PC-3 (cell line): ENCODE results near the gene CYP27A1. TPM values are rescaled to one million over a fixed set of nuclear protein-coding genes. Genes with fewer than 3 reads are reported as not detected.

Source experiments
- ATAC-seq: fragments of 200-7000 bp; cut with Tn5 transposase; 2 replicates; pipeline ENCODE4 v1.9.1; 2020; ENCODE audit warnings: mild to moderate bottlenecking, moderate library complexity
- BruUV-seq: library from RNA; stranded (reverse); fragments of 400-500 nt; replicated peaks from 2 replicates; lab custom pipeline; 2021; lab: Mats Ljungman, UMichigan
- CTCF ChIA-PET: fragments of 300-600 bp; sonication (Branson Sonifier 250); formaldehyde crosslinking; loops from one replicate; lab custom pipeline; 2022; ENCODE audit warnings: antibody characterized with exemption; lab: Charles Lee
- POLR2A ChIA-PET: fragments of 300-600 bp; sonication (Branson Sonifier 250); formaldehyde crosslinking; loops from one replicate; lab custom pipeline; 2022; ENCODE audit warnings: antibody characterized with exemption; ENCODE audit not compliant: unreplicated experiment; lab: Charles Lee
- DNase-seq: peaks from one replicate; pipeline ENCODE4 v3.0.0-alpha.2; 2015
- H2AFZ ChIP-seq: fragments of 300-600 bp; sonication (generic); 2 replicates; pipeline ENCODE4 v1.6.0; 2016; ENCODE audit warnings: antibody characterized with exemption, low read length
- H3F3A ChIP-seq: fragments of 300-600 bp; sonication (generic); one replicate; pipeline ENCODE4 v1.6.0; 2017; ENCODE audit warnings: antibody characterized with exemption, low read length, control low read depth, mild to moderate bottlenecking; ENCODE audit not compliant: unreplicated experiment
- H3K27ac ChIP-seq: fragments of 300-600 bp; sonication (generic); 2 replicates; pipeline ENCODE4 v1.5.1; 2016; ENCODE audit warnings: mild to moderate bottlenecking, low read length
- H3K27me3 ChIP-seq: fragments of 300-600 bp; sonication (generic); 2 replicates; pipeline ENCODE4 v1.6.1; 2016; ENCODE audit warnings: low read length, mixed read lengths
- H3K36me3 ChIP-seq: fragments of 300-600 bp; sonication (generic); 2 replicates; pipeline ENCODE4 v1.6.1; 2016; ENCODE audit warnings: low read depth, mixed run types, low read length, mixed read lengths
- H3K4me1 ChIP-seq: fragments of 300-600 bp; sonication (generic); 2 replicates; pipeline ENCODE4 v1.5.1; 2016; ENCODE audit warnings: low read length; ENCODE audit not compliant: insufficient read depth
- H3K4me2 ChIP-seq: fragments of 300-600 bp; sonication (generic); 2 replicates; pipeline ENCODE4 v1.6.0; 2016; ENCODE audit warnings: low read length
- H3K4me3 ChIP-seq: fragments of 300-600 bp; sonication (generic); 2 replicates; pipeline ENCODE4 v1.5.1; 2016; ENCODE audit warnings: mild to moderate bottlenecking, low read length, mixed read lengths
- H3K79me2 ChIP-seq: fragments of 300-600 bp; sonication (generic); 2 replicates; pipeline ENCODE4 v1.6.1; 2017; ENCODE audit warnings: low read length, mixed read lengths
- H3K9ac ChIP-seq: fragments of 300-600 bp; sonication (generic); 2 replicates; pipeline ENCODE4 v1.6.0; 2016; ENCODE audit warnings: mild to moderate bottlenecking, low read length
- H3K9me2 ChIP-seq: fragments of 300-600 bp; sonication (generic); replicated peaks from 2 replicates; pipeline ENCODE4 v1.6.1; 2016; ENCODE audit warnings: mixed run types, low read length, mixed read lengths
- H3K9me3 ChIP-seq: fragments of 300-600 bp; sonication (generic); 2 replicates; pipeline ENCODE4 v1.6.1; 2016; ENCODE audit warnings: low read length, mixed read lengths
- H4K20me1 ChIP-seq: fragments of 300-600 bp; sonication (generic); 2 replicates; pipeline ENCODE4 v1.6.1; 2016; ENCODE audit warnings: low read length, mixed read lengths
- EZH2 ChIP-seq: fragments of 300-600 bp; sonication (generic); IDR thresholded peaks from one replicate; pipeline ENCODE4 v1.6.1; 2017; ENCODE audit warnings: antibody characterized with exemption, mild to moderate bottlenecking, low read length; ENCODE audit not compliant: unreplicated experiment
- EZH2phosphoT487 ChIP-seq: fragments of 300-600 bp; sonication (generic); IDR thresholded peaks from 2 replicates; pipeline ENCODE4 v1.6.1; 2018; ENCODE audit warnings: mild to moderate bottlenecking, antibody characterized with exemption, low read length, borderline replicate concordance
- intact Hi-C: fragments of 100-400 bp; cut with micrococcal nuclease; formaldehyde crosslinking; loops from 2 replicates; pipeline ENCODE4 v1.9.0; 2023
- total RNA-seq: library from RNA; depleted of rRNA; stranded (reverse); fragments of >200 nt; gene quantifications from 2 replicates; pipeline ENCODE4 v1.2.3, GENCODE V29; 2014
- TF ChIP-seq, protein P1 (sequence below): fragments of 300-600 bp; sonication (generic); conservative IDR thresholded peaks from 2 replicates; pipeline ENCODE4 v1.5.1; 2017; ENCODE audit warnings: antibody characterized with exemption, low read depth, mild to moderate bottlenecking, low read length

The CYP27A1 gene
- total RNA-seq, 1 experiment from 2014 or later: 6.0 TPM

DNA sequence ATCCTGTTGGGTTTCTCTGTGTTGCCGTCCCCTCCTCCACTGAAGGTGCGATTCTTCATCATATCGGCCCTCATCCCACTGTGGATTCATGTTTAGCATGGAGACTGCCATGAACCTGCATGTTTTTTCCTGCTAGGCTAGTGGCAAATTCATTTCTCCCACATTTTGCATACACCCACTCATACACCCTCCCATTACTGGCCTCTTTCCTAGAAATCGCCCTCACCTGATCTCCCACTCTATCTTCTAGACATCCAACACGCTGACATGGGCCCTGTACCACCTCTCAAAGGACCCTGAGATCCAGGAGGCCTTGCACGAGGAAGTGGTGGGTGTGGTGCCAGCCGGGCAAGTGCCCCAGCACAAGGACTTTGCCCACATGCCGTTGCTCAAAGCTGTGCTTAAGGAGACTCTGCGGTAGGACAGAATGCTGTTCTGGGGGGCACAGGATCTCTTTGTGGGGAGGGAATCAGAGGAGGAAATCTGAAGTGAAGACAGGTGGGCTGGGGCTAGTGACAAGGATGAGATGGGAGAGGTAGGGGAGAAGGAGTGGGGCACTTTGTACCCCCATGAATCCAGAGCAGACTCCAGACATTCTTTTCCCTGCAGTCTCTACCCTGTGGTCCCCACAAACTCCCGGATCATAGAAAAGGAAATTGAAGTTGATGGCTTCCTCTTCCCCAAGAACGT, 32.0 kb downstream of the CYP27A1 start:
- Histone ChIP-seq H3K4me2 (no peak overlapping the region), H3K36me3 (no peaks in the 10 kb centered on the region), H3K79me2 (no peaks in the 10 kb centered on the region), H3K9me3 (no peaks in the 10 kb centered on the region), H3K27ac (no peak overlapping the region), H3K9me2 (no peaks in the 10 kb centered on the region), H4K20me1 (no peaks in the 10 kb centered on the region), H3K27me3 (no peaks in the 10 kb centered on the region), H3K4me3 (no peak overlapping the region), H3F3A (no peaks in the 10 kb centered on the region), H3K4me1 (no peaks in the 10 kb centered on the region), H2AFZ (no peak overlapping the region), H3K9ac (no peak overlapping the region)
- intact Hi-C loops: no loop called here
- POLR2A ChIA-PET: no interaction called here
- no peak for DNase-seq
- no peak for ATAC-seq
- TF ChIP-seq EZH2: no peak
- TF ChIP-seq EZH2phosphoT487: no peak
- TF ChIP-seq, protein P1, sequence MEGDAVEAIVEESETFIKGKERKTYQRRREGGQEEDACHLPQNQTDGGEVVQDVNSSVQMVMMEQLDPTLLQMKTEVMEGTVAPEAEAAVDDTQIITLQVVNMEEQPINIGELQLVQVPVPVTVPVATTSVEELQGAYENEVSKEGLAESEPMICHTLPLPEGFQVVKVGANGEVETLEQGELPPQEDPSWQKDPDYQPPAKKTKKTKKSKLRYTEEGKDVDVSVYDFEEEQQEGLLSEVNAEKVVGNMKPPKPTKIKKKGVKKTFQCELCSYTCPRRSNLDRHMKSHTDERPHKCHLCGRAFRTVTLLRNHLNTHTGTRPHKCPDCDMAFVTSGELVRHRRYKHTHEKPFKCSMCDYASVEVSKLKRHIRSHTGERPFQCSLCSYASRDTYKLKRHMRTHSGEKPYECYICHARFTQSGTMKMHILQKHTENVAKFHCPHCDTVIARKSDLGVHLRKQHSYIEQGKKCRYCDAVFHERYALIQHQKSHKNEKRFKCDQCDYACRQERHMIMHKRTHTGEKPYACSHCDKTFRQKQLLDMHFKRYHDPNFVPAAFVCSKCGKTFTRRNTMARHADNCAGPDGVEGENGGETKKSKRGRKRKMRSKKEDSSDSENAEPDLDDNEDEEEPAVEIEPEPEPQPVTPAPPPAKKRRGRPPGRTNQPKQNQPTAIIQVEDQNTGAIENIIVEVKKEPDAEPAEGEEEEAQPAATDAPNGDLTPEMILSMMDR: no peak
- no TSS peak for BruUV-seq
- CTCF ChIA-PET: no interaction called here

DNA sequence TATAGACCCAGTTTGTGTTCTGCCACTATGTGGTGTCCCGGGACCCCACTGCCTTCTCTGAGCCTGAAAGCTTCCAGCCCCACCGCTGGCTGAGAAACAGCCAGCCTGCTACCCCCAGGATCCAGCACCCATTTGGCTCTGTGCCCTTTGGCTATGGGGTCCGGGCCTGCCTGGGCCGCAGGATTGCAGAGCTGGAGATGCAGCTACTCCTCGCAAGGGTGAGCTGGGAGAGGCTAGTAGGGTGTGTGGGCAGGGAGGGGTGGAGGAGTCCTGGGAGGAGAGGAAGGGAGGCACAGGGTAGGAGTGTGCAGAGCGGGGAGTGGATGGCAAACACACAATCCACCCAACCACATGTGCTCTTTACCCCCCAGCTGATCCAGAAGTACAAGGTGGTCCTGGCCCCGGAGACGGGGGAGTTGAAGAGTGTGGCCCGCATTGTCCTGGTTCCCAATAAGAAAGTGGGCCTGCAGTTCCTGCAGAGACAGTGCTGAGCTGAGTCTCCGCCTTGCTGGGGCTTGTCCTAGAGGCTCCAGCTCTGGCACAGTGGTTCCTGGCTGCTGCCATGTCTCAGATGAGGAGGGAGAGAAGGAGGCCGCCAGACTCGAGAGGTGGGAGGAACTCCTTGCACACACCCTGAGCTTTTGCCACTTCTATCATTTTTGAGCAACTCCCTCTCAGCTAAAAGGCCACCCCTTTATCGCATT, 32.7 kb downstream of the CYP27A1 start:
- Histone ChIP-seq H3K4me2 (no peak overlapping the region), H3K9me3 (no peaks in the 10 kb centered on the region), H3K9ac (no peak overlapping the region), H3F3A (no peaks in the 10 kb centered on the region), H3K36me3 (no peaks in the 10 kb centered on the region), H3K9me2 (no peaks in the 10 kb centered on the region), H4K20me1 (no peaks in the 10 kb centered on the region), H3K27ac (no peak overlapping the region), H3K79me2 (no peaks in the 10 kb centered on the region), H3K4me3 (no peak overlapping the region), H3K27me3 (no peaks in the 10 kb centered on the region), H2AFZ (no peak overlapping the region), H3K4me1 (no peaks in the 10 kb centered on the region)
- CTCF ChIA-PET: no interaction called here
- no TSS peak for BruUV-seq
- intact Hi-C loops: no loop called here
- TF ChIP-seq EZH2 (no peak), EZH2phosphoT487 (no peak)
- TF ChIP-seq, protein P1: no peak
- ATAC-seq: no peak
- POLR2A ChIA-PET: no interaction called here
- DNase-seq: no peak

GRCh38 chr2:218815244-218815637, 33.3 kb downstream of the CYP27A1 start:
- Histone ChIP-seq H3K27me3 (no peaks in the 10 kb centered on the region), H3K27ac (no peak overlapping the region), H3K9ac (no peak overlapping the region), H3K4me3 (no peak overlapping the region), H3K4me2 (no peak overlapping the region), H3K9me3 (no peaks in the 10 kb centered on the region), H3K9me2 (no peaks in the 10 kb centered on the region), H4K20me1 (no peaks in the 10 kb centered on the region), H3K36me3 (no peaks in the 10 kb centered on the region), H3F3A (no peaks in the 10 kb centered on the region), H2AFZ (no peak overlapping the region), H3K79me2 (no peaks in the 10 kb centered on the region), H3K4me1 (no peaks in the 10 kb centered on the region)
- ChIA-PET CTCF (no interaction called here), POLR2A (no interaction called here)
- ATAC-seq (no peak), DNase-seq (no peak)
- no TSS peak for BruUV-seq
- TF ChIP-seq, protein P1: no peak
- TF ChIP-seq EZH2 (no peak), EZH2phosphoT487 (no peak)
- intact Hi-C loops: no loop called here
